ENCODE measurements around the gene SDC1.

The SDC1 gene

DNA sequence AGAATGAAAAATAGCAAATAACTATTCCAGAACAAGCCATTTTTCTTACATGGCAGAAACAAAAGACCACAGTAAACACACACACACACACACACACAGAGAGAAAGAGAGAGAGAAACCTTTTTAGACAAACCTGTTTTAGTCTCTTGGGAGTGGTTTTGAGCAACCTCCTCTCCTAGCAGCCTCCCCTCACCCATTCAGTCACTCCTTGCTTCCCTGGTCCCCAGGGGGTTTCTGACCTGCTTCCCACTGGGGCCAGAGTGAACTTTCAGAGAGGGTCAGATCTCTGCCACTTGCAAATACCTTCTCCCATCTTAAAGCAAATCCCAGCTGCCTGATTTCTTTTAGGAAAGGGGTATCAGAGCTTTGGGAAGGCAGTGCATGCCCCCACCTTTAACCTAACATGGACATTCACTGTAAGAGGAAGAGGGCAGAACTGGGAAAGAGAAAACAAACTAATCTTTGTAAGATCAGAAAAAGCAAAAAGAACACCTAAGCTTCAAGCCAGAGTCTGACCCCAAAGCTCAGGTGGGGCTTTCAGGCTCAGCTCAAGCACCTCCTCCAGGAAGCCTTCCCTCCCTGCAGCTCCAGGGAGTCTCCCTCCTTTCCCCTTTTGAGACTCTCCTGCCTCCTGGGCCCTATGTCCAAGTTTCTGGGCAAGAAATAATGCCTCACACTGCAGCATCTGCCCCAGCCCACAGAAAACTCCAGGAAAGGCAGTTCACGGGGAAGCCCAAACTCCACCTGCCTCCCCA lies 2.7 kb downstream of the SDC1 start:
- Mint-ChIP-seq H3K36me3 (ENCODE audit: low read depth) (no peaks in the 10 kb centered on the region), H3K27ac (no peak overlapping the region), H3K27me3 (peaks cover 51% of the 10 kb centered on the region), H3K4me3 (no peak overlapping the region), H3K4me1 (ENCODE audit: low read depth) (peaks cover 5% of the 10 kb centered on the region), H3K9me3 (no peaks in the 10 kb centered on the region)

DNA sequence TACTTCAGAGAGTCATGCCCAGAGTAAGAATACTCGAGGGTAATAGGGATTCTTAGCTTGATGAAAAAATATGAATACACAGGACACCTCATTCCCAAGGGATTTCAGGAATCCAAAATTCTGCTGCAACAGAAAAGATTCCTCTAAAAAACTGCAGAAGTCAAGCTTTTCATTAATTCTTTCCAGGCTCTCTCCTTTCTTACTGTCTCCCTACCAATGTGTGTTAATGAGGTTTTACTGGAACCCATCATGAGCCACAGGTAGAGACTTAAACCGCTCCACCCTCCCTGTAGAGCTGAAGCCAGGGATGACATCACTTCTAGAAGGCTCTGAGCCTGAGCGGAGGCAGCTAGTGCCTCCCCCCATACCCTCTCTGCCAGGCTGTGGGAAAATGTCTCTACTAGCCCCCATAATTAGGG lies 3.4 kb downstream of the SDC1 start:
- Mint-ChIP-seq H3K9me3 (no peaks in the 10 kb centered on the region), H3K4me3 (no peak overlapping the region), H3K4me1 (ENCODE audit: low read depth) (peaks cover 5% of the 10 kb centered on the region), H3K27ac (no peak overlapping the region), H3K27me3 (peaks cover 49% of the 10 kb centered on the region), H3K36me3 (ENCODE audit: low read depth) (no peaks in the 10 kb centered on the region)

DNA sequence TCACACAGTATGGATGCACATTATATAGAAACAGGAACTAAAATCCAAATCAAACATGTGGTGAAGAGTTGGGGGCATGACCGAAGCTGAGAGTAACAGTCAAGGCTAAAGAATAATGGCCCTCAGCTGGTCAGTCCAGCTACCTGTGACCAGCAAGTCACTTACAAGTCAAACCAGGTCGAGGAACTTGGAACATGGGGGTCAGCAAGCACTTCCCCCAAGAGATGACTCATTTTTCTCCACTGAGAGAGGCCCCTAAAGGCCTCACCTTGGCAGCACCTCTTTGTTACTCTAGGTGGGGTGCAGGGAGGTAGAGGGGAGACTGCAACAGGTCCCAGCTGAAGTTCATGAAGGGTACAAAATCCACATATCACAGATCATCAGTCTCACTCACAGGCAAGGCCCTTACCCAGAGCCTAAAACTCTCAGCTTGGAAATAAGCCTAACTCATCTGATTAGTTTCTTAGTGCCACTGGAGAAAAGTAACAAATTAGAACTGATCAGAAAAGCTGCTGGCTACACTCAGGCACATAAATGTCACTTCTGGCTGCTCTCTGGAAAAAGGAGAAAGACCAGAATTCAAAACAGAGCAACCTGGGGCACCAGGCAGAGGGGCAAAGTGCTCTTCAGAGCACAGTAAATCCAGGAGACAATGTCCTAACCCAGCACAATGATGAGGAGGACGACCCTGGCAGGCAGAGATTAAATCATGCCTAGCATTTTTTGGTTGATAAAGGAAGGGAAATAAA lies 4.0 kb downstream of the SDC1 start:
- Mint-ChIP-seq H3K36me3 (ENCODE audit: low read depth) (no peaks in the 10 kb centered on the region), H3K27me3 (peaks cover 44% of the 10 kb centered on the region), H3K9me3 (no peaks in the 10 kb centered on the region), H3K4me3 (no peak overlapping the region), H3K4me1 (ENCODE audit: low read depth) (peaks cover 5% of the 10 kb centered on the region), H3K27ac (no peak overlapping the region)

DNA sequence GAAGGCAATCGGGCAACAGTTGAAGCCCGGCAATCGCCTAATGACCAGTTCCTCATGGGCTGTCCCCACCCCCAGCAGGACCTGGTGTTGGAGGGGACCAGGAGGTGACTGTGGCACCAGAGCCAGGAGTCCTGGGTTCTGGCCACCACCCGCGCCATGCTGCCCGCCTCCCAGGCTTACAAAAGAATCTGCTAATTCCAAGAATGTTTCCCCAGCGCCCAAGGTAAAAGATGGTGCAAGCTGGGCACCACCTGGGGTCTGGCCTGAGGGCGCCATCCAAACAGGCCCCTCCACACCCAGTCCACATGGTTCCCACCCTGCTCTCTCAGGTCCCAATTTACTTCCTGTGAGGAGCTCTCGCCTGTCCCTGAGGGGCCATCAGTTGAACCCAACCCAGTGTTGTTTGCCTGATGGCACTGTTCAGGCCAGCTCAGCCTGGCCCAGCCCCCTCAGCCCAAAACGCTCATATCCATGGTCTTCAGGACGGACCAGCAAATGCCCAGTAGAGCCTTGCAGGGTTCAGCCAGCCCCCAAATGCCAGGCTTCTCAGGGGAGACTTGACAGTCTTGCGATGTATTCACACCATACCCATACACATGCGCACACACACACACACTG lies 5.1 kb downstream of the SDC1 start:
- H3K4me1 Mint-ChIP-seq (ENCODE audit: low read depth), result no peaks in the 10 kb centered on the region
- H3K27me3 Mint-ChIP-seq, result peaks cover 37% of the 10 kb centered on the region
- H3K4me3 Mint-ChIP-seq, result no peak overlapping the region
- H3K27ac Mint-ChIP-seq, result no peak overlapping the region
- H3K36me3 Mint-ChIP-seq (ENCODE audit: low read depth), result no peaks in the 10 kb centered on the region
- H3K9me3 Mint-ChIP-seq, result no peaks in the 10 kb centered on the region

DNA sequence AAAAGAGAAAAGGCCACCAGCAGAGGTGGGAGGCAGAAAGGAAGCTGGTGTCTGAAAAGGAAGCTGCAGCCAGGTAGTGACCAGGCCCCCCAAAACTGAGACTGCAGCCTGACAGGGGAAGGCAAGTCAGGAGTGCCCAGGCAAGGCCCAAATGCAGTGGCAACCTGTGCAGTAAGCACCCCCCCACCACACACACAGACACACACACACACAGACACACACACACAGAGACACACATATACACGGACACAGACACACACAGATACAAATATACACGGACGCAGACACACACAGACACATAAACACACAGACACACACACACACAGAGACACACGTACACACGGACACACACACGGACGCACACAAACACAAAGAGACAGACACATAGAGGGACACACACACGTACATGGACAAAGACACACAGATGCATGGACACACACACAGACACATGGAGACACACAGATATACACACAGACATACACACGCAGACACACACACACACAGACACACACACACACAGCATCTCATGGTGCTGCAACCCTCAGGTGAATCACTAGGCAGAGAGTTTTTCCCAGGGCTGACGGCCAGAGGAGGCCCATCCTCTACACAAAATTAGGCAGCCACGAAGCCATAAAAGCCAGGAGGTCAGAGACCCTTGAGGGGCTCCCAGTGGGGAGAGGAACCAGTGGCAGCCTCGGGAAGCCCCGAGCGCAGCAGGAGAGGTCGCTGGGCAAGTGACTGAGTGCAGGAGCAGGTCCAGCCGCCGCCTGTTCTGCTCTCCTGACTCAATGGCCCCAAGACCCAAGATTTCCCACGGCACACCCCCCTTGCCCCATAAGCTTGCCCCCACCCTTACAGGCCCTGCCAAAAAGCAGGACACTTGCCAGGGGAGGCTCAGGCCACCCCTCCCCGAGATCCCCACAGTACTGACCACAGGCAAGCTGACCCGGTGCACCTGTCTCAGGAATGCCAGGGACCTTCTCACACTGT lies 6.3 kb downstream of the SDC1 start:
- H3K27ac Mint-ChIP-seq, result no peak overlapping the region
- H3K4me1 Mint-ChIP-seq (ENCODE audit: low read depth), result no peaks in the 10 kb centered on the region
- H3K4me3 Mint-ChIP-seq, result no peak overlapping the region
- no peaks in the 10 kb centered on the region for H3K9me3 Mint-ChIP-seq
- no peaks in the 10 kb centered on the region for H3K36me3 Mint-ChIP-seq (ENCODE audit: low read depth)
- peaks cover 37% of the 10 kb centered on the region for H3K27me3 Mint-ChIP-seq

DNA sequence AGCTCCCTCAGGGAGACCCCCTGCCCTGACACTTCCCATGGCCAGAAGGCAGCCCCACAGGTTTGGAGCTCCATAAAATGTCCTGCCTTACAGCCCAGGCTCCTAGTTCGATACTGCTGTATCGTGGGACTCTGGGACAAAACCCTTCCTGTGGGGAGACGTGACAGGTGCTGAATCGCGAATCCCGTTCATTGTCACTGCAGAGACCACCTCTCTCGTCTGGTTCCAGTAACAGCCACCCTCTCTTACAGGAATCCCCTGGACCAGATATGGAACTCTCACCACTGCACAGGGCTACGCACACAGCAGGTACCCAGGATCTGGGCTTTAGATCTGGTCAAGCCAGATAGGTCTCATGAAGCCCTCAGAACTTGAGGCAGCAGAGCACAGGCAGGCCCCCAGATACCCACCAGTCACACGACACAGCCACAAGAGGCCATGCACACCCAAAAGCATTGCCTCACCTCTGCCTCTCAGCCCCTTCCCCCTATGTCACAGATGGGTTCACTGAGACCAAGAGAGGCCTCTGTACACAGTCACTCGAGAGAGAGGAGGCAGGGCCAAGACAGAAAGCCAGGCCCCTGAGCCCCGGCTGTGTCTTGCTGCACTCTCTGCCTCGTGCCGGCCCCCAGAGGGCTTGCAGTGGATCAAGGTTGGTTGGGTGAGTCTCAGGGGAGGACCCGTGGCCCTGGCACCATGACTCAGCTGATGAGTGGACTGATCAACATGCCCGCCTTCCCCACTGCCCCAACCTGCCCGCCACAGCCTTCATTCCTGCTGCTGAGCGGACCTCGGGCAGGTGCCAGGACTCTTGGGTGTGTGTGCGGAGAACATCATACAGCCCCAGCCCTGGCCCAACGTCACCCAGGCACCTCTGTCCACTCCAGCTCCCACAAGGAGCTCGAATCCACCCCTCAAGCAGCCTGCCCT lies 7.6 kb downstream of the SDC1 start:
- no peak overlapping the region for H3K4me3 Mint-ChIP-seq
- no peaks in the 10 kb centered on the region for H3K9me3 Mint-ChIP-seq
- H3K27me3 Mint-ChIP-seq, result peaks cover 27% of the 10 kb centered on the region
- no peak overlapping the region for H3K27ac Mint-ChIP-seq
- no peaks in the 10 kb centered on the region for H3K36me3 Mint-ChIP-seq (ENCODE audit: low read depth)
- H3K4me1 Mint-ChIP-seq (ENCODE audit: low read depth), result no peaks in the 10 kb centered on the region

DNA sequence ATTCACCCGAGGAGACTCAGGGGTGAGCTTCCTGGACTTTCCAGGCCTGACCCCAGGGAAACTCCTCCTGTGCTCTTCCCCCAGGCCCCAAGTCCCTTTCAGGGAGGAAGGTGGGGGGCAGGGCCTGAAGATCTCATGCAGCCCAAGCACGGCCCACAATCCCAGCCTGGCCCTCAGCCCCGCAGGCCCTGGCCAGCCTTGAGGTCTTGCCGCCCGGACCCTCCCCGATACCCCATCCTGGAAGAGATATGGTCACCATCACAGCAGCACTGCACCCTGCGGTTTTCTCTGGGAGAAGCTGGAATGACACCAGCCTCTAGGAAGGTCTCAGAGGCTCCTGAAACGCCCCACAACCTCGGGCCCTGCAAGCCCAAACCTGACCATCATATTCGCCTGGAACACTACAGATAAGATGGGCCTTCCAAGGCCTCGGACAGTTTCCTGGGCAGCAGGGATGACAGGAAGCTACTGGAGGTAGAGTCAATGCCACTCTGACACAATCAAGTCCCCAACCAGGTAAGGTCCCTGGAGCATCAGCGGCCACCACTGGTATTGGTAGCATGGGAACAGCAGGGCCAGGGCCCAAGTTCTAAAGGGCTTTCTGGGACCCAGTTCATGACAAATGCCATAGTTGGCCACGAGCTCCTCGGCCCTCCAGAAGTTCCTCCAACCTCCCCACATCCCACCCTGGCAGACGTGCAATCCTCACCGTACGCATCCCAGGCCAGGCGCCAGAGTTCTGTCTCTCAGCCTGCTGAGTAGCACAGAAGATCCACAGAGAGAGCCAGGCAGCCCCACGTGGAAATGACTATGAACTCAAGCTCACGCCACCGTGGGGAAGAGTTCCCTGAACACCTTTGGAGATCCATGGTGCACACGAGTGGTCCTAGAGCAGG lies 8.6 kb downstream of the SDC1 start:
- Mint-ChIP-seq H3K27ac (no peak overlapping the region), H3K27me3 (peaks cover 18% of the 10 kb centered on the region), H3K4me3 (no peak overlapping the region), H3K36me3 (ENCODE audit: low read depth) (no peaks in the 10 kb centered on the region), H3K4me1 (ENCODE audit: low read depth) (no peaks in the 10 kb centered on the region), H3K9me3 (no peaks in the 10 kb centered on the region)

DNA sequence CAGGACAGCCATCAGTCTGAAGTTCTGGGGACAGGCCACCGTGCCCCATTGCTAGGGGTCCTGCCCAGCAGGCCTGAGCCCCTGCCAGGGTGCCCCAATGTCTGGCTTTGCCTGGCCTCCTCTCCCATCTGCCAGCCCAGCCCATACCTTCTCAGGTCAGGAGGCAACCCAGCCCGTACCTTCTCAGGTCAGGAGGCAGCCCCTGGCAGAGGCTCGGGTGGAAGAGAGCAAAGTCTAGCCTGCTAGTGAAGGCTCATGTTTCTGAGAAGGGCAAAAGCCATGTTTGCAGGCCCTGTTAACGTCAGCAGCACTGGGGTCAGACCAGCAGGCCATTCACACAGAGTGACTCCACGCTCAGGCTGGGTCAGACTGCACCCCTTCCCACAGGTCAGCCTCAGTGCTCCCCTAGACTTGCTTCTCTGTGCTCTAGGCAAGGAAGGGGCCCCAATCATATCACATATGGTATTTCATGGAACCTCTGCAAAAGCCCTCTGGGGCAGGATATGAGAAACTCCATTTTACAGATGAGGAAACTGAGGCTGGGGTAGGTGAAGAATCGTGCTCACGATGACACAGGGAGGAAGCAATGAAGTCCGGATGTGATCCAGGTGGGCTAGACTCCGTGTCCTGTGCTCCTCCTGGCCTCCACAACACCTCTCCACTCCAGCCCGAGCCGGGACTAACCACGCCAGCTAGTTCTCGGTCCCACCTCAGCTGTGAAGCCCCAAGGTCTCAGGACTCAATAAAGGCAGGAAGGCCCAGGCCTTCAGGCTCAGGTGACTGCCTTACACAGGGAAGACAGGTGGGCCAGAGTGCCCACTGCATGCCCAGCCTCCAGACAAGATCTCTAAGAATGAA lies 9.5 kb downstream of the SDC1 start:
- no peaks in the 10 kb centered on the region for H3K36me3 Mint-ChIP-seq (ENCODE audit: low read depth)
- no peak overlapping the region for H3K27ac Mint-ChIP-seq
- no peaks in the 10 kb centered on the region for H3K9me3 Mint-ChIP-seq
- H3K4me1 Mint-ChIP-seq (ENCODE audit: low read depth), result no peaks in the 10 kb centered on the region
- peaks cover 8% of the 10 kb centered on the region for H3K27me3 Mint-ChIP-seq
- H3K4me3 Mint-ChIP-seq, result no peak overlapping the region

DNA sequence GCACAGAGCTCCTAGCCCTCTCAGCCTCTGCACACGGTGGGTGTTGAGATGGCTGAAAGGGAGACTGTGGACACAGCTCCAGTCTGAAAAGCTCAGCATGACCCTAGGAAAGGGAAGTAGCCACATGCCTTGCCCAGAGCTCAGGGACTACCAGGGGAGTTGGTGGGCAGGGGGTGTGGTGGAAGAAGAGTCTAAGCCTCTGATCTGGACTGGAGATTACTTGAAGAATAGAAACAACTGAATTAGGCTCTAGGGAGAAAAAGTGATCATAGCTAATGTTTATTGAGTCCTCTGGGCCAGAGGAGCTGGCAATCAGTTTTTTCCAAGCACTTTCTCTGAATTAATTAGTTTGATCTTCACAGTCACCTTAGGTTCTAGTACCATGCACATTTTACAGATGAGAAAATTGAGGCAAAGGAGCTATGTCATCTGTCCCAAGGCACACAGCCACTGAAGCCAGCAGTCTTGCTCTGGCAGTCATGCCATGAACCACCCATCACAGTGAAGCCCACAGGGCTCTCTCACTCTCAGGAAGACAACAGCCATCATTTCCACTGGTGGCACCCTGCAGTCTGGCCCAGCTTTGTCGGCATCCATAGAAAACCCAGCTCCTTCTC lies 10.3 kb downstream of the SDC1 start:
- no peak overlapping the region for H3K4me3 Mint-ChIP-seq
- no peaks in the 10 kb centered on the region for H3K4me1 Mint-ChIP-seq (ENCODE audit: low read depth)
- H3K27me3 Mint-ChIP-seq, result peaks cover 4% of the 10 kb centered on the region
- no peaks in the 10 kb centered on the region for H3K9me3 Mint-ChIP-seq
- H3K27ac Mint-ChIP-seq, result no peak overlapping the region
- no peaks in the 10 kb centered on the region for H3K36me3 Mint-ChIP-seq (ENCODE audit: low read depth)

DNA sequence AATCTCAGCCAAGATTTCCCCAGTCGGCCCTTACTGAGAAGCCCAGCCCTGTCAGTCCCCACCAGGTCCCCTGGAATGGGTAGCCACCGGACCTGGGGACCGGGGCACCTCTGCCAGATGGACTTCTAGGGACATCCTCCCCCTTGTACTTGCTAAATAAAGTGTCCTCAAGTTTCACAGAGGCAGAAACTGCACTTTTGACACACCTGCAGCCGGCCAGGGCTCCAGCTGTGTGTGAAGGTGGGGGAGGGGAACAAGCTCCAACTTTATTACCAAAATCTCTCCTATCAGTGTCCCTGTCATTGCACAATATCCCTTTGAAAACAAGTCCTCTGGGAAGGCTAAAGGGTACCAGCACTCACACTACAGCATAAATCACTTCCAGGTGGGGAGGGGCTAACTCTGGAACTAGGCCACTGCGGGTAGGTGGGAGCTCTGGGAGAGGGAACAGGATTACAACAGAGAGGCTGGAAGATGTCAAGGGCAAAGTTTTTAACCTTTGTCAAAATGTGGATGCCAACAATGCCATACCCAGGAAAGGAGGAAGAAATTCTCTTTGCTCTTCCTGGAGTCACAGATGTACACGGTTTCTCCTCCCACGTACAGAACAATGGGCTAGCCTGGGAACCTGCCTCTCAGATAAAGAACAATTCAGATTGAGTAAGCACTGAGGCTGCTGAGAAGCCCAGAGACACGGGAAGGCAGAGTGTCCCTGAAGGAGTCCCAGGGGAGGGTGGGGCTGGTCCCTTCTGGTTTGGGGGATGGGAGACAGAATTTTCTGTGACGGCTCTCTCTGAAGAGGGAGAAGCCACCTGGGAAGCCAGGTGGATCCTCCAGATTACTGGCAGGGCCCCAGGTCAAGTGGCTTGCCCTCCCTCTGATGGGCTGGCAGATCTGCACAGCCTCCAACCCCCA lies 11.0 kb downstream of the SDC1 start:
- no peak overlapping the region for H3K27ac Mint-ChIP-seq
- H3K27me3 Mint-ChIP-seq, result peaks cover 4% of the 10 kb centered on the region
- no peak overlapping the region for H3K4me3 Mint-ChIP-seq
- no peaks in the 10 kb centered on the region for H3K9me3 Mint-ChIP-seq
- no peaks in the 10 kb centered on the region for H3K4me1 Mint-ChIP-seq (ENCODE audit: low read depth)
- H3K36me3 Mint-ChIP-seq (ENCODE audit: low read depth), result no peaks in the 10 kb centered on the region

DNA sequence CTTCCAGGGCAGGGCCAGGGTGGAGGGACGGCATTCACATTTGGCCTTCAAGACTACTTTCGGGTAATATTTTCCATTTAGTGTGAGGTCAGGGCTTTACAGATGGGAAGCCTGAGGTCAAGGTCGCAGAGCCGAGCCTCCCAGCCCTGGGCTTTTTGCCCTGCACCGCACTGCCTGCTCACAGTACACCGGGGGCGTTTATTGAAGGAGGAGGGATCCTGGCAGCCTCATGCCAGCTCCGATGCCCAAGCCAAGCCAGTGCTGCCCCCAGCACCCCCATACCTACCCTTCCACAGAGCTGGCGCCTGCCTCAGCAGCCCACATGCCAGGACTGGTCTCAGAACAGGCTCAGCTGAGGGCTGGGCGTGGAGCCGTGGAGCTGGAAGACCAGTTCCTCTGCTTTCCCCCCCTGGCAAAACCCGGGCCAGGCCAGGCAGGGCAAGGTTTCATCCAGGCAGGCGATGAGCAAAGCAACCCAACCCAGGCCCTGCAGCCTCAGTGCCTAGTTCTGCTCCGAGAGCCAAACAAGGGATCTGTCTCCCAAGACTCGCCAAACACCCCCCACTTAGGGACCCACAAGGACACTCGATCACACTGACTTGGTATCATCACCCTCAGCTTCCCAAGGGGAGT lies 11.9 kb downstream of the SDC1 start:
- Mint-ChIP-seq H3K4me1 (ENCODE audit: low read depth) (no peaks in the 10 kb centered on the region), H3K27me3 (no peaks in the 10 kb centered on the region)

More for the DNA sequence above, 11.9 kb downstream of the SDC1 start:
- Mint-ChIP-seq H3K27ac (no peak overlapping the region), H3K36me3 (ENCODE audit: low read depth) (no peaks in the 10 kb centered on the region), H3K4me3 (no peak overlapping the region), H3K9me3 (no peaks in the 10 kb centered on the region)

Data from stimulated activated naive CD8-positive, alpha-beta T cell treated with anti-CD3 and anti-CD28 coated beads, Interleukin-15, Interleukin-2, amounts not matched to agents 100 ng/mL and 50 ng/mL, for 24 hours (primary cell).